Measurements from ENCODE around the gene FCHO2. TPM values are rescaled to one million over a fixed set of nuclear protein-coding genes. Genes with fewer than 3 reads are reported as not detected.
"Not testable (repeated sequence)": the region's sequence is repeated elsewhere in the genome, so short reads cannot be mapped to it uniquely, and the experiment has no call there.

FCHO2 gene
- total RNA-seq, 1 experiment from 2014 or later: 16.9 TPM

GRCh38 chr5:72959257-72959656 lies 3.4 kb downstream of the FCHO2 start:
- intact Hi-C loops (cut with micrococcal nuclease): loop anchor here (5.0 to 10.0 kb wide), 2 partner anchors 103 to 496 kb away; no protein-coding TSS in a partner anchor
- no peak for TF ChIP-seq CTCF (IDR thresholded peaks at IDR 0.05; ENCODE audit: unreplicated experiment)
- BruUV-seq (replicated peaks): no TSS peak
- DNase-seq (ENCODE audit: unreplicated experiment): no peak
- Mint-ChIP-seq H3K27ac (ENCODE audit: low read depth, unreplicated experiment) (no peak overlapping the region), H3K9me3 (ENCODE audit: unreplicated experiment) (peaks cover 7% of the 10 kb centered on the region), H3K4me1 (ENCODE audit: insufficient read depth, unreplicated experiment) (peaks cover 27% of the 10 kb centered on the region), H3K27me3 (ENCODE audit: insufficient read depth, unreplicated experiment) (no peaks in the 10 kb centered on the region), H3K4me3 (ENCODE audit: unreplicated experiment) (peak overlapping the region; percentile 86), H3K36me3 (ENCODE audit: insufficient read depth, unreplicated experiment) (peaks cover 7% of the 10 kb centered on the region)
- POLR2A ChIA-PET: interaction anchor here (0.6 to 1.0 kb wide), 3 partner anchors 72 to 577 kb away, joined by 3 read pairs; partner anchors contain the start of gene BTF3
- CTCF ChIA-PET: no interaction called here

GRCh38 chr5:72974481-72974880 lies 18.6 kb downstream of the FCHO2 start:
- H3K9me3 Mint-ChIP-seq (ENCODE audit: unreplicated experiment); BruUV-seq (replicated peaks); intact Hi-C loops (cut with micrococcal nuclease); DNase-seq (ENCODE audit: unreplicated experiment); POLR2A ChIA-PET; H3K27ac Mint-ChIP-seq (ENCODE audit: low read depth, unreplicated experiment); CTCF ChIA-PET; H3K4me3 Mint-ChIP-seq (ENCODE audit: unreplicated experiment); H3K27me3 Mint-ChIP-seq (ENCODE audit: insufficient read depth, unreplicated experiment): not testable (repeated sequence)
- peaks cover 13% of the 10 kb centered on the region for H3K4me1 Mint-ChIP-seq (ENCODE audit: insufficient read depth, unreplicated experiment)
- H3K36me3 Mint-ChIP-seq (ENCODE audit: insufficient read depth, unreplicated experiment): peaks cover 17% of the 10 kb centered on the region

- H3K4me3 Mint-ChIP-seq (ENCODE audit: unreplicated experiment); POLR2A ChIA-PET; H3K27me3 Mint-ChIP-seq (ENCODE audit: insufficient read depth, unreplicated experiment); intact Hi-C loops (cut with micrococcal nuclease); H3K27ac Mint-ChIP-seq (ENCODE audit: low read depth, unreplicated experiment); H3K9me3 Mint-ChIP-seq (ENCODE audit: unreplicated experiment); BruUV-seq (replicated peaks); DNase-seq (ENCODE audit: unreplicated experiment): not testable (repeated sequence)
- CTCF ChIA-PET: interaction anchor here (0.6 kb wide), 1 partner anchor 332 kb away, joined by 3 read pairs; no protein-coding TSS in a partner anchor
- Mint-ChIP-seq H3K4me1 (ENCODE audit: insufficient read depth, unreplicated experiment) (peaks cover 13% of the 10 kb centered on the region), H3K36me3 (ENCODE audit: insufficient read depth, unreplicated experiment) (peaks cover 16% of the 10 kb centered on the region)
These were observed 21.0 kb downstream of the FCHO2 start for GRCh38 chr5:72976810-72977209.

GRCh38 chr5:72985719-72986118 lies 29.9 kb downstream of the FCHO2 start:
- intact Hi-C loops (cut with micrococcal nuclease): no loop called here
- peaks cover 57% of the 10 kb centered on the region for H3K36me3 Mint-ChIP-seq (ENCODE audit: insufficient read depth, unreplicated experiment)
- CTCF ChIA-PET: interaction anchor here (0.6 to 0.7 kb wide), 2 partner anchors 11 to 556 kb away, joined by 3 read pairs; no protein-coding TSS in a partner anchor
- no peak overlapping the region for H3K4me3 Mint-ChIP-seq (ENCODE audit: unreplicated experiment)
- no peak for TF ChIP-seq CTCF (IDR thresholded peaks at IDR 0.05; ENCODE audit: unreplicated experiment)
- no peak for DNase-seq (ENCODE audit: unreplicated experiment)
- no peaks in the 10 kb centered on the region for H3K27me3 Mint-ChIP-seq (ENCODE audit: insufficient read depth, unreplicated experiment)
- no peaks in the 10 kb centered on the region for H3K9me3 Mint-ChIP-seq (ENCODE audit: unreplicated experiment)
- no peak overlapping the region for H3K27ac Mint-ChIP-seq (ENCODE audit: low read depth, unreplicated experiment)
- no TSS peak for BruUV-seq (replicated peaks)
- POLR2A ChIA-PET: no interaction called here
- H3K4me1 Mint-ChIP-seq (ENCODE audit: insufficient read depth, unreplicated experiment): peaks cover 6% of the 10 kb centered on the region

GRCh38 chr5:72988769-72989168 lies 32.9 kb downstream of the FCHO2 start:
- H3K4me1 Mint-ChIP-seq (ENCODE audit: insufficient read depth, unreplicated experiment): peaks cover 6% of the 10 kb centered on the region
- intact Hi-C loops (cut with micrococcal nuclease): no loop called here
- BruUV-seq (replicated peaks): no TSS peak
- no peaks in the 10 kb centered on the region for H3K9me3 Mint-ChIP-seq (ENCODE audit: unreplicated experiment)
- no peak overlapping the region for H3K4me3 Mint-ChIP-seq (ENCODE audit: unreplicated experiment)
- no peaks in the 10 kb centered on the region for H3K27me3 Mint-ChIP-seq (ENCODE audit: insufficient read depth, unreplicated experiment)
- ChIA-PET POLR2A (no interaction called here), CTCF (no interaction called here)
- H3K27ac Mint-ChIP-seq (ENCODE audit: low read depth, unreplicated experiment): no peak overlapping the region
- DNase-seq (ENCODE audit: unreplicated experiment): no peak
- TF ChIP-seq CTCF (IDR thresholded peaks at IDR 0.05; ENCODE audit: unreplicated experiment): no peak
- H3K36me3 Mint-ChIP-seq (ENCODE audit: insufficient read depth, unreplicated experiment): peaks cover 70% of the 10 kb centered on the region

Data from MCF 10A (cell line).